ENCODE measurements around the gene BAG2.

The BAG2 gene

DNA sequence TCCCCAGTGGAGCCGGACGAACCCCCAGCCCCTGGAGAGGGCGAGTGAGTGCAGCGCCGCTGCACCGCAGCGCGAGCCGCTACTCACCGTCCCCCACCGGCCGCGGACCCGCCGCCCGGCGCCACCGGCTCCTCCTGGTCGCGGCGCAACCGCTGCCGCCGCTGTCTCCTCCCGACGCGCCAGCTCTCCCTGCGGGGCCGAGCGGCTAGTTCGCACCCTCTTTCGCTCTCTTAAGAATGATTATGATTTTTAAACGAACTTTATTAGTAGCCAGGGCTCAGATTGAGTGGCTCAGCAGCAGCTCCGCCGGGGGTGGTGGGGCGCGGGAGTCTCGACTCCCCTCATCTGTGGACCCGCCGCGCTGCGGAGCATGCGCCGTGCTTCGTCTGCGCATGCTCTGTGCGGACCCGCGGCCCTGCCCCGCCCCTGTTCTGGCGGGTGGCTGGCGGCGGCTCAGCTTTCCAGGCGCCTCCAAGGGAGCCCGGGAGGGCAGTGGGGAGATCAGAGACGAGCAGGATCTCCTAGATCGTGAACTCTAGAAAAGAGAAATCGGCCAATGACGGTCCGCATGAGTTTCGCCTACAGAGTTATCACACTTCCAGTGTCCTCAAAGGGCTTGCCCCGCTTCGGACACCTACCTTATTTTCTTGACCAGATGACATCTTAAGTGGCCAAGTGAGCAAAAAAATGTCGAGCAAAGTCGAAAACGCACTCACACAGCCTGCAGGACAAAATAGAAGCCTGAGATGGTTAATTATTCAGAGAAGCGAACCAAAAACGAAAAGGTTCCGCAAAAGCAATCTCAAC is 50.0 kb downstream of the BAG2 start, which contains the start of gene RAB23:
Gene RAB23, minus strand, starts transcription at position 372 of the 807 bp plus-strand sequence. CDS start 11,927 bp downstream, outside the sequence.
- DNase-seq (ENCODE audit: low read depth) = peak; percentile 71

DNA sequence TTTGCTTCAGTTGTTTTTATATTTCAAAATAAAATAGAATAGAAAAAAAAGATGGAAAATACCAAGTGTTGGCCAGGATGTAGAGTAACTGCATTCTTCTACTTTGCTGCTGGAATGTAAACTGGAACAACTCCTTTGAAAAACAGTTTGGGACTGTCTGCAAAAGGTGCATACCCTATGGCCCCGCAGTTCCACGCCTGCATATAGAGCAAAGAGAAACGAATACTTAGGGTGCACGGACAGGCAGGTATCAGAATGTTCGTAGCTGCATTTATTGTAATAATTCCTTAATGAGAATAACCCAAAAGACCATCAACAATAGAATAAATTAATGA is 50.6 kb downstream of the BAG2 start:
- no peak for DNase-seq (ENCODE audit: low read depth)

DNA sequence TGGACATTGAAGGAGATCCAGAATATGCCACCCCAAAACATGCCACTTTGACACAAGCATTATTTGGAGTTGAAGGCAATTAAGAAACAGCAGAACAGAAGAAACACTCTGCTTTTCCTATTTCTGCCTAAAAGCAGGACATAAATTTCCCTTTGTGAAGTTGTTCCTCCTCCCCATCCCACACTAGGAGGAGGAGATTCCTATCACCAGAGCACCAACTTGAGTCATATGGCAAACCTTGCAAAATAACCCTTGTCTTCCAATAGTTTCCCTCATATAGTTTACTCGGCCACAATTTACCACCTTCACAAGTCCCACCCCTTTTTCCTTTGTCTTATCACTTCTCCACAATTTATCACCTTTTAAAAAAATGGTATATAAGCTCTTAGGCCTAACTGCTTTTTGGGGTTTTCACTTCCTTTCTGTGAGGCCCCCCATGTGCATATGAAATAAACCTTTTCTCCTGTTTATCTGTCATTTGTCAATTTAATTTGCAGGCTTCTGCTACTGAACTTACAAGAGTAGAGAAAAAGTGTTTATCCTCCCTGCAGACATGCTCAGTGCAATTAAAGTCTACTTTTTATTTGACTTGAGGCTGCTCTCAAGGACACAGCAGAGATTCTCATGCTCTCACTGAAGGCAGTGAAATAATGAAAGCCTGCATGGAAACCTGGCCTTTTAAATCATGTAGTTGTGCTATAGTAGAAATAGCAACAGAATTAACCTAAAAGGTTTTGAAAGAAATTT is 52.8 kb downstream of the BAG2 start:
- DNase-seq (ENCODE audit: low read depth) = no peak

GRCh38 chr6:57226221-57226620 is 54.1 kb downstream of the BAG2 start:
- no peak for DNase-seq (ENCODE audit: low read depth)
